Neural crest cell (in vitro differentiated cells): Measurements from ENCODE around the gene CNR2. TPM values are rescaled to one million over a fixed set of nuclear protein-coding genes. Genes with fewer than 3 reads are reported as not detected.

Experiments
- microRNA-seq: library from miRNA; unstranded; fragments of <30 nt; microRNA quantifications from one replicate; pipeline ENCODE4, GENCODE V29; 2020
- total RNA-seq: library from RNA; stranded (reverse); gene quantifications from 2 replicates; pipeline ENCODE4 v1.2.1, GENCODE V29; 2021

CNR2 gene
- total RNA-seq, 1 donor from 2014 or later = not detected

Small RNA genes within 50 kb of the gene (microRNA-seq; reads per million reads assigned to microRNA genes)
- gene MIR378F = not detected

Other genes starting within 250 kb of the CNR2 start
- gene RPL11, start 221.6 kb downstream of the CNR2 start, total RNA-seq = 1,184 and 1,252 TPM in 2 replicates
- gene ELOA, start 169.9 kb downstream of the CNR2 start, total RNA-seq = 43.1 and 45.8 TPM in 2 replicates
- 54.8 and 57.5 TPM in 2 replicates for gene PITHD1, start 134.9 kb downstream of the CNR2 start, total RNA-seq
- gene LYPLA2, start 122.2 kb downstream of the CNR2 start, total RNA-seq = 88.9 and 89.6 TPM in 2 replicates
- 47.1 and 47.2 TPM in 2 replicates for gene GALE, start 112.6 kb downstream of the CNR2 start, total RNA-seq
- gene HMGCL, start 87.9 kb downstream of the CNR2 start, total RNA-seq = 15.6 and 17.4 TPM in 2 replicates
- 6.7 and 7.6 TPM in 2 replicates for gene FUCA1, start 45.1 kb downstream of the CNR2 start, total RNA-seq
- gene PNRC2, start 46.5 kb upstream of the CNR2 start, total RNA-seq = 178 and 189 TPM in 2 replicates
- gene SRSF10, start 67.0 kb upstream of the CNR2 start, total RNA-seq = 219 and 228 TPM in 2 replicates
- not detected in 2 replicates for gene MYOM3, start 198.8 kb upstream of the CNR2 start, total RNA-seq
- gene IL22RA1, start 229.8 kb upstream of the CNR2 start, total RNA-seq = not detected in 2 replicates